Islet of Langerhans (tissue), 1 donor: Measurements from ENCODE around the gene SLC4A3.
A peak's percentile ranks its signal among the peaks of the same experiment; 100 is the strongest.
"Not testable (repeated sequence)": the region's sequence is repeated elsewhere in the genome, so short reads cannot be mapped to it uniquely, and the experiment has no call there.

ENCODE experiments used
- FAIRE-seq: peaks from one replicate; lab custom pipeline; 2011; peaks lifted over from hg19 to GRCh38; lab: Jason Lieb, UNC

SLC4A3 gene

DNA sequence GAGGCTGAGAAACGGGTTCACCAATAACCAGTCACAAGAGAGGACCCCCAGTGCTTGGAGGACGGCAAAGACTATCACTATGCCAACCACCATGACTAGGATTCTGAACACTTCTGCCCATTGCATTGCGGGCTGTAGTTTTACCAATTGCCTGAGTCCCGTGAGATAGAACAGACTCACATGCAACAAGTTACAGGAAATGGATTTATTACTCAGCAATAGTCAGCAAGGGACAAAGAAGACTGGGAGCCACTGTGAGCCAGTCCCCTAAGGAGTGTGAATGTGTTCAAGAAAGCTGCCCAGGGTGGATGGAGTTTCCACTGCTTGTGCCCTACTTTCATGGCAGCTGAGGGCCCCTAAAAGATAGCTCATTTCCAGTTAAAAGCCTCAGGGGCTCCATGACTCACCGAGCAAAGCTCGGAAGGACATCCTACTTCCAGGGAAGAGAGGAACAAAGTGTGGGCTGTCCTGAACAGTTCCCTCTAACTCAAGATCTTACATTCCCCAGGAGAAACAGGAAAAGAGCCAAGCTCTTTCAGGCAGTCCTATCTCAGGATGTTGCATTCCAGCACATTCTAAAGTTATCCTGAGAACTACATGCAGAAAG, 54.4 kb downstream of the SLC4A3 start:
- no peak for FAIRE-seq

DNA sequence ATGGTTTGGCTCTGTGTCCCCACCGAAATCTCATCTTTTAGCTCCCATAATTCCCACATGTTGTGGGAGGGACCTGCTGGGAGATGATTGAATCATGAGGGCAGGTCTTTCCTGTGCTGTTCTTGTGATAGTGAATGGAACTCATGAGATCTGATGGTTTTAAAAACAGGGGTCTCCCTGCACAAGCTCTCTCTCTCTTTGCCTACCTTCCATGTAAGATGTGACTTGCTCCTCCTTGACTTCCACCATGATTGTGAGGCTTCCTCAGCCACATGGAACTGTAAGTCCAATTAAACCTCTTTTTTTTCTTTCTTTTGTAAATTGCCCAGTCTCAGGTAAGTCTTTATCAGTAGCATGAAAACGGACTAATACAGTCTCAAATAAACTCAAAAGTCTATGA, 56.0 kb downstream of the SLC4A3 start:
- not testable (repeated sequence) for FAIRE-seq

DNA sequence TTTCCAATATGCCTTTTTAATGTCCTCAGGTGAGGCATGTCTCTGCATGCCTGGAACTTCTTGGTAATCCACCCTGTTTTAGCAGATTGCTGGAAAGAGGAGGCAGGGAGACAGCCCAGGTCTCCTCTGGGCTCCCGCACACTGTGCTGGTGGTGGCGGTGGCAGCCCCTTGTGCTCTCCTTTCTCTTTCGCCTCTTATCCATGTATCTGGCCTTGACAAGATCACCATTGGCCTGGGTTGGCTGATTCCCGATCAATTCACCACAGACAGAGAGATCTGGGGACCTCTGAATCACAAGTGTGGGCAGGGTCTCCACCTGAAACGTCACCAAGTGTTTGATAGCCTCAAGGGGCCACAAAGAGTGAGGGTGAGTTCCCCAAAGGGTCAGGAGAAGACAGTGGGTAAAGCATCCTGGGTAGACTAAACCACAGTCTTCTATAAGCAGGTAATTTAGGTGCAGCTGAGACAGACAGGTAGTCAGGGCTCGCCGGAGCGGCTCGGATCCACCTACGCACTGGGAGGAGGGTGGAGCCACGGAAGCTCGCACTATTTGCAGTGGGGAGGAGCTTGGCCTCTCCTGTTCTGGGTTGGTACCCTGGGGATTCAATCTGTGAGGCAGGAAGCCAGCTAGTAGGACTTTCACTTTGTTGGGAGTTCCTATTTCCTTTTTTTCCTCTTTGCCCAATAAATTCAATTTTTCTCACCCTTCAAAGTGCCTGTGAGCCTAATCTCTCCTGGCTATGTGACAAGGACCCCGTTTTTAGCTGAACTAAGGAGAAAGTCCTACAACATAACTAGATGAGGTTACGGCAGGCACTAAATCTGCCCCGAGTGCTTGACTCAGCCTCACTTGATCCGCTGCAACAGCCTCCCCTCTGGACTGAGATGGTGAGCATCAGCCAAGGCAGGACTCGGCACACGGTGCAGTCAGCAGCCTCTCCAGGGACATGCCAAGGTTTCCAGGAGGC, 57.6 kb downstream of the SLC4A3 start:
- peak; percentile 33 for FAIRE-seq

DNA sequence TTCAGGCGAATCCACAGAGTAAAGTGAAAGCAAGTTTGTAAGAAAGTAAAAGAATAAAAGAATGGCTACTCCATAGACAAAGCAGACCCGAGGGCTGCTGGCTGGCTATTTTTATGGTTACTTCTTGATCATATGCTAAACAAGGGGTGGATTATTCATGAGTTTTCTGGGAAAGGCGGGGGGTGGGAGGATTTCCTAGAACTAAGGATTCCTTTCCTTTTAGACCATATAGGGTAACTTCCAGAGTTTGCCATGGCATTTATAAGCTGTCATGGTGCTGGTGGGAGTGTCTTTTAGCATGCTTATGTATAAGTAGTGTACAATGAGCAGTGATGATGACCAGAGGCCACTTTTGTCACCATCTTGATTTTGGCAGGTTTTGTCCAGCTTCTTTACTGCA, 59.8 kb downstream of the SLC4A3 start:
- no peak for FAIRE-seq

DNA sequence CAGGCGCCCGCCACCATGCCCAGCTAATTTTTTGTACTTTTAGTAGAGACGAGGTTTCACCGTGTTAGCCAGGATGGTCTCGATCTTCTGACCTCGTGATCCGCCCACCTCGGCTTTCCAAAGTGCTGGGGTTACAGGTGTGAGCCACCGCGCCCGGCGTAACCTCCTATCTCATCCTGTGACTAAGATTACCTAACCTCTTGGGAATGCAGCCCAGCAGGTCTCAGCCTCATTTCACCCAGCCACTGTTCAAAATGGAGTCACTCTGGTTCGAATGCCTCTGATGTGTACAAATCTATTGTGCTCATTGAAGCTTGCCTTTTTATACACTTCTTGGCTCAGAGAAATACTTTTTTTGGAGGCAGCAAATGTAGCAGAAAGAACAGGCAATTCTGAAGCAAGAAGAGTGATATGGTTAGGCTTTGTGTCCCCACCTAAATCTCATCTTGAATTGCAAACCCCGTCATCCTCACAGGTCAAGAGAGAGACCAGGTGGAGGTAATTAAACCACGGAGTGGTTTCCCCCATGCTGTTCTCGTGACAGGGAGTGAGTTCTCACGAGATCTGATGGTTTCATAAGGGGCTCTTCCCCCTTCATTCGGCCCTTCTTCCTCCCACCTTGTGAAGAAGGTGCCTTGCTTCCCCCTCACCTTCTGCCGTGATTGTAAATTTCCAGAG, 60.6 kb downstream of the SLC4A3 start:
- FAIRE-seq: no peak

DNA sequence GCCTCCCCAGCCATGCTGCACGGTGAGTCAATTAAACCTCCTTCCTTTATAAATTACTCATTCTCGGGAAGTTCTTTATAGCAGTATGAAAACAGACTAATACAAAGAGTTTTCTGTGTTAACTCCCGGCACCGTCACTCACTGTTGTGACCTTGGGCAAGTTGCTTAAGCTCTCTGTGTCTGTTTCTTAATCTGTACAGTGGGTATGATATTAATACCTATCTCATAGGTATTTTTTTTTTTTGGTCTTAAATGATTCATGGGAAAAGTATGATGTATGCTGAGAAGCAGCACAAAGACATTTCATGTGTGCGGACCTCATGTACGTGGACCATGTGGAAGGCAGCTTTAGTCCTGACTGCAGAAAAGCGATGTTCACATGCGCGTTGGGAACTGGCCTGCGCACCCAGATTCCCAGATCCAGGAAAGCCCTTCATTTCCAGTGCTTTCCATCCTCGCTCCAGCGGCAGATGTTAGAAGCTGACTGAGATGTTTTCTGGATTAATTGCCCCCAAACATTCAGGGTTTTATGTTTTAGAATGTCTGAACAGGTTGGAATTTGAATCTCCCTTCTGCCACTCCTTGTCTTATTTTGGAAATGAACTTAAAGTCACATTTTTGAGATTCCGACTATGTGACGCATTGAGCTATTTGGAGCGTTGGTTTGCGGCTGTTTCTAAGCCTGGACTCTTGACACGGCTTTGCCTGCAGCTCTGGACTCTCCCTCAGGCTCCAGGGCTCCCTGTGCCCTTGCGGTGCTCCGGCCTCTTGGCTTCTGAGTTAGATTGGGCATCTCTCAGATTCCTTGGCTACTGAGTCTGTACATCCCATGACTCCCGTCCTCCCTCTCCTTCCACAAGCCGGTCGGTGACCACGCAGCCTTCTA, 61.4 kb downstream of the SLC4A3 start:
- FAIRE-seq: no peak

DNA sequence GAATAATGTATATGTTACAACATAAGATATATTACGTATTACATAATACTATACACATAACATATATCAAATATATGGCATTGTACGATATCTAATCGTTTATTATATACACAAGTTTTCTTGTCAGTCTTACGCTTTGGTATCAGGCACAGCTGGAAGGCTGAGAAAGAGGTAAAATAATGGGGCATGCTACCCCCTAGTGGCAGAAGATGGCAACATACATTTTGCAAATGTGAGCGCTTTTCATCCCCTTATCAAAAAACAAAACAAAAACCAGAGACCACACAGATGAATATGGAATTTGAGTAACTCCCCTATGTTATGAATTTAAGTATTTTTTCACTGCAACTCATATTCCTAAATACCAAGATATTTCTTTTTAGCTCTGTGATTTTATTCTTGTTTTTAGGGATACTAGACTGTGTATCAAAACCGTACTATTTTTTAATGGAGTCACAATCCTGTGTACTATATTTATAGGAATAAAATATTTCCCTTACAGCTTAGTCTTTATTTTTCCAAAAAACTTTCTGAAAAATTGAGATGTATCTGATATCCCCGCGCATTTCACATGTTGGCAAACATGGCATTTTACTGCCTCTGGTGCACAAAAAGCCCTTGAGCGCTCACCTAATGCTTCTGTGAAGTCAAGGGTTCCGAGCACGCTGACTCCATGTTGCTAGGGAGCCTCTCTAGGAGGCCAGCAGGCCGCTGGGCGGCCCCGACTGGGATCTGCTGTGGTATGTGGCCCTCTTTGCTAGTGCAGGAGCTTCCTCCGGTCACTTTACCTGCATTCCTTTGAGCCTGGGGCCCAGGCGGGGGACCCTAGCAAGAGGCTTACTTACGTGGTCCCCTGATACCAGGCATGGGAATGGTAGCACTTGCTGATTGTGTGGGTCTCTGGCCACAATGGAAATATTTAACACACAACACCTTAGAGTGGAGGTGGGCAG, 62.5 kb downstream of the SLC4A3 start:
- peak; percentile 93 for FAIRE-seq

DNA sequence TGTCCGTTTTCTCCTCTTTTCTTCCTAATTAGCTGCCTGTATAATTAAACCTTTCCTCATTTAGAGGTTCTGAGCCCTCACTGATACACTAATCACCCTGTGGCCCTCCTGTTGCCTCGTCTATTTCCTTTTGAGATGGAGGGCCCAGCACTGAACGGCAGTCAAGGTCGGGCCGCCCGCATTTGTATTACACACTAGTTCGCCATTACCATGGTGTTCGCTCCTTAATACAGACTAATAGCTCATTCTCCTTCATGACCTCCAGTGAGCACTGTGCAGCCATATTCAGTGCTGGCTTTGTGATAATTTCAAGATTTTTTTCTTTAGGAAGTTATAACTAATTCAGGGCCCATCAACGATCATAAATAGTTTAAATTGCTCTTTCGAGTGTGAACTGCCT, 64.1 kb downstream of the SLC4A3 start:
- FAIRE-seq: no peak
